H1 (cell line): ENCODE results near the gene GPR25. TPM values are rescaled to one million over a fixed set of nuclear protein-coding genes. Genes with fewer than 3 reads are reported as not detected.

Source experiments
- CTCF ChIA-PET: fragments of 300-600 bp; sonication (Branson Sonifier 250); formaldehyde crosslinking; loops from one replicate; lab custom pipeline; 2021; ENCODE audit not compliant: partially characterized antibody; lab: Charles Lee
- POLR2A ChIA-PET: fragments of 300-600 bp; sonication (Branson Sonifier 250); formaldehyde crosslinking; loops from one replicate; lab custom pipeline; 2021; ENCODE audit warnings: inconsistent platforms; ENCODE audit not compliant: partially characterized antibody; lab: Charles Lee
- DNase-seq, 2 experiments: peaks; one replicate each; pipeline versions ENCODE4 v3.0.0 to v3.0.0-alpha.2; 2010 to 2022; ENCODE audit warnings: low spot score in 2 of 2, low read depth in 1 of 2, mixed read lengths in 1 of 2
- FAIRE-seq: peaks from 2 replicates; lab custom pipeline; 2011; peaks lifted over from hg19 to GRCh38; lab: Jason Lieb, UNC
- H2AFZ ChIP-seq: 2 replicates; pipeline ENCODE4 v1.8.1; 2012; ENCODE audit warnings: low read length, inconsistent platforms
- H2AK5ac ChIP-seq: 2 replicates; pipeline ENCODE4 v1.6.1; 2013; ENCODE audit warnings: low read depth, low read length
- H2BK120ac ChIP-seq: replicated peaks from 2 replicates; pipeline ENCODE3; 2013; ENCODE audit warnings: low read depth, low read length, inconsistent platforms
- H2BK12ac ChIP-seq: 2 replicates; pipeline ENCODE4 v1.6.1; 2013; ENCODE audit warnings: low read depth, low read length
- H2BK15ac ChIP-seq: 2 replicates; pipeline ENCODE4 v1.6.1; 2013; ENCODE audit warnings: low read length
- H2BK20ac ChIP-seq: 2 replicates; pipeline ENCODE4 v1.6.1; 2013; ENCODE audit warnings: low read length
- H2BK5ac ChIP-seq: 2 replicates; pipeline ENCODE4 v1.6.1; 2013; ENCODE audit warnings: low read depth, low read length
- H3K14ac ChIP-seq: 2 replicates; pipeline ENCODE4 v1.6.1; 2013; ENCODE audit warnings: inconsistent platforms; ENCODE audit not compliant: insufficient read length
- H3K18ac ChIP-seq: 2 replicates; pipeline ENCODE4 v1.6.1; 2013; ENCODE audit warnings: low read length; ENCODE audit errors: extremely low read depth
- H3K23ac ChIP-seq: 2 replicates; pipeline ENCODE4 v1.6.1; 2013; ENCODE audit warnings: inconsistent platforms; ENCODE audit not compliant: insufficient read length
- H3K23me2 ChIP-seq: 2 replicates; pipeline ENCODE4 v1.6.1; 2013; ENCODE audit warnings: low read depth, low read length
- H3K27ac ChIP-seq: 2 replicates; pipeline ENCODE4 v1.6.1; 2011; ENCODE audit warnings: low read depth, low read length, inconsistent platforms
- H3K27me3 ChIP-seq, 4 experiments: replicated peaks in 1 of 4; 1 replicate in 1 of 4; 2 replicates in 3 of 4; pipeline versions ENCODE4 v1.6.1 to v1.8.1; 2011 to 2013; ENCODE audit warnings: low read length in 3 of 4, mild to moderate bottlenecking in 3 of 4, inconsistent platforms in 2 of 4, mixed read lengths in 2 of 4, moderate library complexity in 1 of 4; ENCODE audit not compliant: control insufficient read depth in 3 of 4, insufficient read depth in 3 of 4; ENCODE audit errors: extremely low read depth in 1 of 4
- H3K36me3 ChIP-seq, 4 experiments: 2 replicates each; pipeline versions ENCODE4 v1.6.1 to v1.8.1; 2011 to 2013; ENCODE audit warnings: mild to moderate bottlenecking in 4 of 4, low read length in 3 of 4, moderate library complexity in 2 of 4, control low read depth in 1 of 4, inconsistent platforms in 1 of 4; ENCODE audit not compliant: insufficient read depth in 4 of 4, control insufficient read depth in 2 of 4
- H3K4ac ChIP-seq: replicated peaks from 2 replicates; pipeline ENCODE3; 2013; ENCODE audit warnings: low read length, low read depth, mixed read lengths, inconsistent platforms; ENCODE audit not compliant: insufficient read length
- H3K4me1 ChIP-seq, 4 experiments: replicated peaks in 1 of 4; 1 replicate in 1 of 4; 2 replicates in 3 of 4; pipeline versions ENCODE4 v1.6.1 to v1.8.1; 2011 to 2013; ENCODE audit warnings: low read length in 3 of 4, inconsistent platforms in 2 of 4, mixed read lengths in 1 of 4; ENCODE audit not compliant: insufficient read depth in 4 of 4, control insufficient read depth in 3 of 4
- H3K4me2 ChIP-seq, 2 experiments: 2 replicates each; pipeline versions ENCODE4 v1.6.1 to v1.8.1; 2011 to 2013; ENCODE audit warnings: low read depth in 2 of 2, low read length in 2 of 2, control low read depth in 1 of 2, inconsistent platforms in 1 of 2, mild to moderate bottlenecking in 1 of 2; ENCODE audit not compliant: insufficient read depth in 1 of 2
- H3K4me3 ChIP-seq, 4 experiments: fragments of 200-600, 300-600 bp in 1 of 4; sonication (generic), shearing (Covaris generic), sonication (Bioruptor Twin) in 1 of 4; 2 replicates each; pipeline versions ENCODE4 v1.5.1 to v1.8.1; 2011 to 2016; ENCODE audit warnings: low read length in 4 of 4, low read depth in 3 of 4, control low read depth in 2 of 4, inconsistent platforms in 2 of 4, mild to moderate bottlenecking in 2 of 4, mixed read lengths in 1 of 4, moderate library complexity in 1 of 4; ENCODE audit not compliant: insufficient read depth in 2 of 4; ENCODE audit errors: extremely low read depth in 1 of 4
- H3K56ac ChIP-seq: replicated peaks from 2 replicates; pipeline ENCODE3; 2013; ENCODE audit warnings: low read depth, mild to moderate bottlenecking, mixed read lengths, low read length, inconsistent platforms; ENCODE audit not compliant: insufficient read length
- H3K79me1 ChIP-seq: 2 replicates; pipeline ENCODE4 v1.6.1; 2013; ENCODE audit warnings: low read depth, low read length, control low read depth
- H3K79me2 ChIP-seq, 2 experiments: 2 replicates each; pipeline versions ENCODE4 v1.6.1 to v1.8.1; 2012 to 2013; ENCODE audit warnings: low read length in 2 of 2, mild to moderate bottlenecking in 2 of 2, inconsistent platforms in 1 of 2; ENCODE audit not compliant: insufficient read depth in 2 of 2, control insufficient read depth in 1 of 2
- H3K9ac ChIP-seq, 4 experiments: replicated peaks in 1 of 4; 1 replicate in 1 of 4; 2 replicates in 3 of 4; pipeline versions ENCODE4 v1.6.1 to v1.8.1; 2011 to 2013; ENCODE audit warnings: low read depth in 3 of 4, low read length in 3 of 4, control low read depth in 2 of 4, mild to moderate bottlenecking in 2 of 4, moderate library complexity in 2 of 4, inconsistent platforms in 1 of 4; ENCODE audit errors: extremely low read depth in 1 of 4
- H3K9me3 ChIP-seq, 2 experiments: 2 replicates each; pipeline versions ENCODE4 v1.6.1 to v1.8.1; 2012 to 2013; ENCODE audit warnings: mild to moderate bottlenecking in 2 of 2, moderate library complexity in 2 of 2, control low read depth in 1 of 2, inconsistent platforms in 1 of 2, low read depth in 1 of 2, low read length in 1 of 2, mixed read lengths in 1 of 2; ENCODE audit not compliant: insufficient read depth in 2 of 2
- H4K20me1 ChIP-seq, 2 experiments: replicated peaks in 1 of 2; 2 replicates each; pipeline versions ENCODE3 to v1.8.1; 2011 to 2013; ENCODE audit warnings: inconsistent platforms in 2 of 2, low read length in 2 of 2, mild to moderate bottlenecking in 1 of 2; ENCODE audit not compliant: insufficient read depth in 2 of 2, control insufficient read depth in 1 of 2
- H4K5ac ChIP-seq: 2 replicates; pipeline ENCODE4 v1.6.1; 2013; ENCODE audit warnings: low read length, low read depth, mixed read lengths, inconsistent platforms; ENCODE audit not compliant: insufficient read length
- H4K8ac ChIP-seq: 2 replicates; pipeline ENCODE4 v1.8.0; 2013; ENCODE audit warnings: mild to moderate bottlenecking, moderate library complexity, low read length, inconsistent platforms; ENCODE audit not compliant: insufficient read depth; ENCODE audit errors: extremely low read depth
- H4K91ac ChIP-seq: replicated peaks from 2 replicates; pipeline ENCODE3; 2013; ENCODE audit warnings: low read length, mixed read lengths, inconsistent platforms; ENCODE audit not compliant: insufficient read length
- CTBP2 ChIP-seq: IDR thresholded peaks from 2 replicates; pipeline ENCODE4 v1.7.0; 2011; ENCODE audit warnings: borderline replicate concordance, mild to moderate bottlenecking, moderate library complexity, mixed read lengths, low read length; ENCODE audit not compliant: insufficient read depth, insufficient read length
- SIX5 ChIP-seq: IDR thresholded peaks from 2 replicates; pipeline ENCODE4 v1.6.1; 2011; ENCODE audit warnings: mild to moderate bottlenecking, low read depth, low read length
- WGBS, 2 experiments: shearing (Covaris generic) in 1 of 2; methylation state at CpG; one replicate each; pipeline versions ENCODE4 v1.1.6 to v1.1.7; 2013 to 2015; ENCODE audit warnings: low lambda C conversion rate in 2 of 2, mixed read lengths in 2 of 2, inconsistent platforms in 1 of 2, low coverage in 1 of 2, missing lambda C conversion rate in 1 of 2; ENCODE audit not compliant: insufficient replicate concordance in 2 of 2, insufficient coverage in 1 of 2, insufficient read length in 1 of 2; ENCODE audit errors: extremely low coverage in 1 of 2, missing lambda C conversion rate in 1 of 2; 5-methylcytosine and 5-hydroxymethylcytosine counted together
- polyA plus RNA-seq, 7 experiments: library from polyadenylated mRNA; depleted of rRNA in 3 of 7; stranded (reverse) in 5 of 7; unstranded in 2 of 7; fragments of >200 nt in 5 of 7; fragments of 200-250 nt in 2 of 7; gene quantifications; 1 replicate in 5 of 7; 2 replicates in 1 of 7; 4 replicates in 1 of 7; pipeline versions ENCODE4 v1.2.1 to v1.2.3, GENCODE V29; 2011 to 2013; ENCODE audit warnings: missing spikeins in 2 of 7, mixed read lengths in 2 of 7
- total RNA-seq: library from RNA; stranded (reverse); fragmentation: NEBNext Ultra II Directional; extraction: Animal tissue kit (Norgen Biotek cat#: 25700); gene quantifications from 2 replicates; pipeline ENCODE4 v1.2.1, GENCODE V29; 2021

The GPR25 gene
- total and polyA plus RNA-seq, 2 of the 8 experiments (the other 6 are each of a cell fraction or from before 2014, with no cell fraction given), result not detected

DNA sequence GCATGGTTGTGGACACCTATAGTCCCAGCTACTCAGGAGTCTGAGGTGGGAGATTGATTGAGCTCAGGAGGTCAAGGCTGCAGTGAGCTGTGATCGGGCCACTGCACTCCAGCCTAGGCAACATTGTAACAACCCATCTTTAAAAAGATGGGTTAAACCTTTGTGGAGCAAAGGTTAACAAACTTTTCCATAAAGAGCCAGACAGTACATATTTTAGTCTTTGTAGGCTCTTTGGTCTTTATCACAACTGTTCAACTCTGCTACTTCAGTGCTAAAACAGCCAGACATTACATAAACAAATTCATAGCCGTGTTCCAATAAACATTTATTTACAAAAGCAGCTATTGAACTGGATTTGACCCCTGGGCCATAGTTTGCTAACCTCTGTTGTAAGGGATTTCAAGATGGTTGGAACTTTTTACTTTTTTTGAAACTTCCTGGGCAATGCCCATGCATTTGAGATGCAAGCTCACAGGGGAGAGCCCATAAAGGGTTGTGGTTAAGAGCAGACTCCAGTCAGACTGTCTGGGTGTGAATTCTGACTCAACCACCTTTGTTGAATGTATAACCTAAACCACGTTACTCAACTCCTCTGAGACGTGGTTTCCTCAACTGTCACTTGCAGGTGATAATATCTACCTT lies 32.8 kb downstream of the GPR25 start:
- H3K4me1 ChIP-seq, result no peaks in the 10 kb centered on the region
- H3K27ac ChIP-seq, result no peak overlapping the region
- no peak overlapping the region for H4K8ac ChIP-seq
- H3K27me3 ChIP-seq, result no peaks in the 10 kb centered on the region
- H3K23me2 ChIP-seq, result no peaks in the 10 kb centered on the region
- no peak overlapping the region for H2AK5ac ChIP-seq
- H3K9me3 ChIP-seq, result no peaks in the 10 kb centered on the region
- no peak overlapping the region for H3K56ac ChIP-seq
- FAIRE-seq, result no peak
- no peak overlapping the region for H2BK120ac ChIP-seq
- TF ChIP-seq CTBP2, result no peak
- TF ChIP-seq SIX5, result no peak
- H3K23ac ChIP-seq, result no peak overlapping the region
- POLR2A ChIA-PET, result interaction anchor here (1.5 to 15.2 kb wide), 4 partner anchors 11 to 57 kb away, joined by 3 to 208 read pairs (median 8); partner anchors contain the start of gene INAVA
- H4K20me1 ChIP-seq, result peaks cover 0 to 3% of the 10 kb centered on the region in 2 experiments
- H2BK5ac ChIP-seq, result no peak overlapping the region
- WGBS, 2 experiments, result 94% methylated on average over 4 of the region's 4 CpGs; no CpG with 5 or more reads in 1 of the 2 experiments
- no peak overlapping the region for H3K4ac ChIP-seq
- H3K14ac ChIP-seq, result no peak overlapping the region
- no peak overlapping the region for H3K4me3 ChIP-seq
- no peak overlapping the region for H2BK12ac ChIP-seq
- no peak overlapping the region for H2BK15ac ChIP-seq
- no peak overlapping the region for H3K18ac ChIP-seq
- no peak overlapping the region for H2AFZ ChIP-seq
- DNase-seq, result no peak
- no peak overlapping the region for H4K5ac ChIP-seq
- CTCF ChIA-PET, result interaction anchor here (1.2 to 3.4 kb wide), 5 partner anchors 10 to 67 kb away, joined by 3 to 17 read pairs (median 7); partner anchors contain the start of gene INAVA
- no peak overlapping the region for H3K9ac ChIP-seq
- H3K79me1 ChIP-seq, result no peaks in the 10 kb centered on the region
- H2BK20ac ChIP-seq, result no peak overlapping the region
- H4K91ac ChIP-seq, result no peak overlapping the region
- H3K36me3 ChIP-seq, result peaks cover 26 to 66% (median 44%) of the 10 kb centered on the region in 4 experiments; a peak in 7 of 8 replicates
- no peak overlapping the region for H3K4me2 ChIP-seq
- no peaks in the 10 kb centered on the region for H3K79me2 ChIP-seq
